Lung (tissue), 12 donors: ENCODE data around the gene ACCSL. TPM values are rescaled to one million over a fixed set of nuclear protein-coding genes. Genes with fewer than 3 reads are reported as not detected.
A peak's percentile ranks its signal among the peaks of the same experiment; 100 is the strongest.

Experiments used
- ATAC-seq: fragments of 200-7000 bp; cut with Tn5 transposase; one replicate; pipeline ENCODE4 v1.9.1; 2020; ENCODE audit warnings: moderate number of reproducible peaks; ENCODE audit not compliant: insufficient read depth, low FRiP score
- DNase-seq, 3 donors: peaks; one replicate each; pipeline ENCODE4 v3.0.0-alpha.2; 2013 to 2017
- H3K27ac ChIP-seq, 2 donors: one replicate each; pipeline ENCODE4 v1.5.1; 2013; ENCODE audit warnings: mild to moderate bottlenecking in 2 of 2, moderate library complexity in 2 of 2, control low read depth in 1 of 2, inconsistent platforms in 1 of 2, low read depth in 1 of 2, low read length in 1 of 2
- H3K27me3 ChIP-seq, 3 donors: one replicate each; pipeline ENCODE4 v1.5.1; 2013; ENCODE audit warnings: low read length in 2 of 3; ENCODE audit not compliant: control insufficient read depth in 3 of 3, insufficient read depth in 3 of 3
- H3K36me3 ChIP-seq, 4 donors: one replicate each; pipeline ENCODE4 v1.5.1; 2013; ENCODE audit warnings: low read length in 4 of 4, mild to moderate bottlenecking in 1 of 4, moderate library complexity in 1 of 4; ENCODE audit not compliant: control insufficient read depth in 4 of 4, insufficient read depth in 4 of 4
- H3K4me1 ChIP-seq, 5 donors: one replicate each; pipeline ENCODE4 v1.5.1; 2013; ENCODE audit warnings: low read length in 5 of 5, mild to moderate bottlenecking in 2 of 5, moderate library complexity in 1 of 5; ENCODE audit not compliant: control insufficient read depth in 5 of 5, insufficient read depth in 5 of 5
- H3K4me3 ChIP-seq: one replicate; pipeline ENCODE4 v1.5.1; 2013; ENCODE audit warnings: mild to moderate bottlenecking, control low read depth, moderate library complexity
- H3K9ac ChIP-seq, 2 donors: one replicate each; pipeline ENCODE4 v1.5.1; 2013; ENCODE audit warnings: low read length in 2 of 2, control low read depth in 1 of 2; ENCODE audit not compliant: insufficient read depth in 1 of 2
- H3K9me3 ChIP-seq, 4 donors: one replicate each; pipeline ENCODE4 v1.5.1; 2013; ENCODE audit warnings: low read length in 3 of 4, mild to moderate bottlenecking in 1 of 4, moderate library complexity in 1 of 4; ENCODE audit not compliant: control insufficient read depth in 4 of 4, insufficient read depth in 3 of 4
- CTCF ChIP-seq: IDR thresholded peaks from 2 replicates; pipeline ENCODE4 v1.5.1; 2012; ENCODE audit warnings: mild to moderate bottlenecking; ENCODE audit errors: control extremely low read depth, extremely low read depth
- WGBS, 2 donors: extraction: QIAGEN DNeasy Blood & Tissue Kit; methylation state at CpG; one replicate each; pipeline ENCODE4 v1.1.7; 2013; 5-methylcytosine and 5-hydroxymethylcytosine counted together
- polyA plus RNA-seq, 2 donors: library from polyadenylated mRNA; stranded (reverse); fragments of 200-250 nt; gene quantifications; one replicate each; pipeline ENCODE4 v1.2.1, GENCODE V29; 2013
- total RNA-seq, 2 donors: library from RNA; depleted of rRNA in 1 of 2; stranded (reverse); fragments of >200 nt in 1 of 2; gene quantifications; one replicate each; pipeline ENCODE4 v1.2.1, GENCODE V29; 2014 to 2021
- donor health status: control.
- donor health status: control.
- donor health status: Bipolar disorder and iron deficiency.
- donor health status: healthy.
- donor health status: DM: yes; HTN: yes; CAD: no.

Gene ACCSL
- total and polyA plus RNA-seq, 4 donors: 0.02 to 0.14 TPM; not detected in 2

- Histone ChIP-seq H3K9me3 (no peaks in the 10 kb centered on the region), H3K9ac (peak within 1 kb of the TSS in 1 of 2 donors; percentile 25), H3K27ac (peak within 1 kb of the TSS; percentile 69 to 92), H3K4me1 (peaks cover 0 to 12% (median 3%) of the 10 kb centered on the region in 5 donors), H3K4me3 (peak within 1 kb of the TSS; percentile 93), H3K36me3 (no peaks in the 10 kb centered on the region), H3K27me3 (no peaks in the 10 kb centered on the region)
- DNase-seq (peak; percentile 85 to 89 (median 88)), ATAC-seq (peak; percentile 95)
- TF ChIP-seq CTCF: peak; percentile 72
- 0% methylated on average over 54 to 83 of the region's 83 CpGs for WGBS, 2 donors
Observed at GRCh38 chr11:44095506-44096359, 48.0 kb downstream of the ACCSL start, which contains the start of gene EXT2. EXT2 (plus strand) TSS chr11:44095678; CDS start chr11:44107713, 12,035 bp downstream.

GRCh38 chr11:44096360-44097185 is 48.8 kb downstream of the ACCSL start:
- H3K9ac ChIP-seq: peak overlapping the region in 1 of 2 donors; percentile 25
- H3K4me3 ChIP-seq: peak overlapping the region; percentile 93
- H3K27me3 ChIP-seq: no peaks in the 10 kb centered on the region
- no peaks in the 10 kb centered on the region for H3K36me3 ChIP-seq
- no peak for DNase-seq
- H3K27ac ChIP-seq: no peak overlapping the region
- 14 to 24% methylated on average over 18 of the region's 18 CpGs for WGBS, 2 donors
- no peak for TF ChIP-seq CTCF
- peaks cover 0 to 12% (median 3%) of the 10 kb centered on the region in 5 donors for H3K4me1 ChIP-seq
- no peaks in the 10 kb centered on the region for H3K9me3 ChIP-seq
- ATAC-seq: no peak

- no peak overlapping the region for H3K9ac ChIP-seq
- peaks cover 0 to 12% (median 3%) of the 10 kb centered on the region in 5 donors for H3K4me1 ChIP-seq
- no peaks in the 10 kb centered on the region for H3K9me3 ChIP-seq
- DNase-seq (no peak), ATAC-seq (no peak)
- no peak overlapping the region for H3K27ac ChIP-seq
- no peaks in the 10 kb centered on the region for H3K27me3 ChIP-seq
- 88 to 93% methylated on average over 2 of the region's 2 CpGs for WGBS, 2 donors
- H3K36me3 ChIP-seq: no peaks in the 10 kb centered on the region
- no peak overlapping the region for H3K4me3 ChIP-seq
- no peak for TF ChIP-seq CTCF
Observed at GRCh38 chr11:44097821-44098220, 50.0 kb downstream of the ACCSL start.
